Smooth muscle cell of the brain vasculature (primary cell): Measurements from ENCODE around the gene SNX25.

Experiments used
- DNase-seq: peaks from one replicate; pipeline ENCODE4 v3.0.0-alpha.2; 2012; ENCODE audit warnings: low read depth, low spot score

Gene SNX25

GRCh38 chr4:185259719-185260118, 50.3 kb downstream of the SNX25 start:
- DNase-seq: no peak

DNA sequence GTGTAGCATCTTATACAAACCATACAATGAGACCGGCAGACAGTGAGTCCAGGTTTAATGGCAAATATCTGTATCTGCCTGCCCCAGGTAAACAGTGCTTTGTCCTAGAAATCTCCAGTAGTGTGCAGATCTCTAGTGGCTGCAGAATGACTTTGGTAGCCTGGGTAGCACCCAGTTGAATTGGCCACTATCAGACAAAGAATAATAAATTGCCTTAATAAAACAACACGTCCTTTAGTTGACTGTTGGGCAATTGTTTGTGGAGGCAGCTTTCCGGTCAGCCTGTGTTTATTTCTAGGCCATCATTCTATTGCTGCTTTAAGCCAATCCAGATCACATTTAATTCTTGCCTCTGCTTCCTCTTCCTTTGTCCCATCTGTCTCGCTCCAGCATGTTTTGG, 52.5 kb downstream of the SNX25 start:
- no peak for DNase-seq

DNA sequence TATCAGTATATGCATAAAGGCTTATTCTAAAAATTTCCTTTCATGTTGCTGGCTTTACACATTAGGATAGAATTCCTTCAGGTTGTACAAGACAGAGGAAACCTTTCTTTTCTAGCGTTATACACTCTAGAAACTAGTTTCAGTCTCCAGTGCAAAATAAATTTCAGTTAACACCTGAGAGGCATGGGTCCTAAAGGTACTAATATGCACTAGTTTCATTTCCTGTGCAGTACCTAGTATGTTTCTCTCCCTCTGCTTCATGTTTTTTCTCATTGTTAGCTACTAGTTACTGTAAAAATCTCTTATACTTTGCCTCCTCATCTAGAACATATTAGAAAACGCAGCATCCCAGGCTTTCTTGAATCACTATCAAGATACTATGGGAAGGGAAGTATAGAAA, 54.0 kb downstream of the SNX25 start:
- DNase-seq: no peak

- no peak for DNase-seq
Measured at GRCh38 chr4:185265942-185266341, 56.5 kb downstream of the SNX25 start.

DNA sequence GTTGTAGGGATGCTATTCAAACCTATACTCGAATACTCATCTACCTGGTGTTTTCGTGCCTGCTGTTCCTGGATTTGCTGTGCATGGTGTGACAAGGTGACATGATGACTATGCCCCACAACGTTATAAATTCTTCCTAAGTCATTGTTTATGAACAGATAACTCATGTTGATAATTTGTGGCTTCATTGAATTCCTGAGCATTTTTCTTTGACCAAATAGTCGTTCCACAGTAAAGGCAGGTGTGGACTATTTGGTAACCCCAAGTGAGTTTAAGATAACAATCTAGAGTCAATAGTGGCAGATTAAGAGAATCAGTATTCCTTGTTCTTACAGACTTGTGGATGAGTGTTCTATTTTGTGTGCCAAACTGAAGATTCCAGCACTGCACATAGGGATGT, 59.9 kb downstream of the SNX25 start:
- DNase-seq: no peak

DNA sequence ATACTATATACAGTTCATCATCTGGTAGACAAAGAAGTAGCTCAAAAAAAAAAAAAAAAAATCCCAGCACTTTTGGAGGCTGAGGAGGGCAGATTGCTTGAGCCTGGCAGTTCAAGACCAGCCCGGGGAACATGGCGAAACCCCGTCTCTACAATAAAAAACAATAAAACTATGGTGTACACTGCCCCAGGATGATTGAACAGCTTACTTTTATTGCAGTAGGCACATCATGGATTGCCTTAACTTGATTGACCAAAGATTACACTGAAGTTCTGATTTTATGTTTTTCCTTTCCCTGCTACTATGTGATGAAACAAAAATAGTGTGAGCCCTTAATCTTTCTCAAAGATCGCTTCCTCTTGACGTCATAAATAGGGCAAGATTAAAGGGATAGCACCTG, 60.6 kb downstream of the SNX25 start:
- no peak for DNase-seq

DNA sequence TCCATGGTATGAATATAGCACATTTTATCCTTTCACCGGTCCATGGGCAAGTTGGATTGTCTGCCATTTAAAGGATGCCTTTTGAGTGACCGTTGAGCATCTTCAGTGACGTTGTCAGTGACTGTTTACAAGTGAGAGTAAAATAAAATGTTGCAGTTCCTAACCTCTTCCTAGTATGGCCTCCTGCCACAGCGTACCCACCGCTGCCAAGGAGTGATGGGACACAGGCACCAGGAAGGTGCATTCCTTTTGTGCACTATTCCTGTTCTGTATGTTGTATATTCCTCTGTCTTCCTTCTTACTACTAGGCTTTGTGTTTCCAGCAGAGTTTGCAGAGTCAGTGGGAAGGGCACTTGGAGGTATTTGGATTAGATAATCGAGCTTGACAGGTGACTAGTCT, 61.5 kb downstream of the SNX25 start:
- DNase-seq: no peak

- no peak for DNase-seq
Measured at GRCh38 chr4:185272245-185272644, 62.8 kb downstream of the SNX25 start.

GRCh38 chr4:185275501-185275900, 66.1 kb downstream of the SNX25 start:
- DNase-seq: no peak

DNA sequence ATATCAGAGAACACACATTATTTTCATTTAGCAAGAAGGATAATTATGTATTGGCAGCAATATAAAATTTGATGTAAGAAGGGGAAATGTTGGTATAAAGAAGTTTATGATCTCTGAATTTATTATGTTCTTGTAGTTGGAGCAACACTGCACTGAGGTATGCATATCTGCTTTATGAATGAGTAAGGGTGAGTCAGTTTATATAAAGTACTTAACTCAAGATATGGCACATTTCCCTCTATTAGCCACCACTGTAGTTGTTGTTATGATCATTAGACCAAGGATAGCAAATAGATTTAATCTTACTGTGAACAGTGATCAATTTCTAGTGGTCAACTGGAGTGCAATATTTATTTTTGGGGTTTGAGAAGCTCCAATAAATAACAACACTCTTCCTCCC, 66.6 kb downstream of the SNX25 start:
- DNase-seq: no peak

GRCh38 chr4:185278716-185279115, 69.3 kb downstream of the SNX25 start:
- DNase-seq: no peak

DNA sequence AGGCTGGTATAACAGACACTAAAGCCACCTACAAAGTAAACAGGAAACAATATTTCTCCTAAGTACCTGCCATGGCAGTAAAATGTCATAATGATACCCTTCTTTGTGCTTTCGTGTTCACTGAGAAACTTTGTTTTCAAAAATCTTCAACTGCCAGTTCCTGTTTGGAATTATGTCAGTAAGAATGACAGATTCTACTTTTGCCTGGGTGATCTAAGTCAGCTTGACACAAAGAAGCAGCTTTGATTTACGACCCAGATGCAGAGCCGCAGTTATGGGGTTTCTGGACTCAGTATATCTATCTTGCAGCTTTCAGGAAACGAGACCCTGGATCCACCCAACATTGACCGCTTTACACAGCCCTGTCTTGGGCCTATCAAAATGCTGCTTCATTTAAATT, 71.2 kb downstream of the SNX25 start:
- DNase-seq: no peak

DNA sequence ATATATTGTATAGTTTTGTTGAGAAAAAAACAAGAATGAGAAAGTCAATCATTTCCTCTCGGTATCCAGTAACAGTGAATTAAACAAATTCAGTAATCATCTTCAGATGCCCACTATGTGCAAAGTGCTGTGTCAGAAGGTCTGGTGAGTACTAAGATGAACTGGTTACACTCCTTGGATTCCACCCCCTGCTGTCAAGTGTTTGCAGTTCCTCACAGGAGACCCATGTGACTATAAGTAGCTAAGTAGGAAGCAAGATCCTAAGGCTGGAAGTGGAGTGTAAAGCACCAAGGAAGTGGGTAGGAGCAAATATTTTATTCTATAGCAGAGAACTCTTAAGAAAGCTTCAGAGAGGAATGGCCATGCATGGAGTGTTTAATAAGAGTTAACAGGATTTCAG, 73.6 kb downstream of the SNX25 start:
- DNase-seq: peak; percentile 40

- no peak for DNase-seq
Measured at GRCh38 chr4:185283723-185284122, 74.3 kb downstream of the SNX25 start.

DNA sequence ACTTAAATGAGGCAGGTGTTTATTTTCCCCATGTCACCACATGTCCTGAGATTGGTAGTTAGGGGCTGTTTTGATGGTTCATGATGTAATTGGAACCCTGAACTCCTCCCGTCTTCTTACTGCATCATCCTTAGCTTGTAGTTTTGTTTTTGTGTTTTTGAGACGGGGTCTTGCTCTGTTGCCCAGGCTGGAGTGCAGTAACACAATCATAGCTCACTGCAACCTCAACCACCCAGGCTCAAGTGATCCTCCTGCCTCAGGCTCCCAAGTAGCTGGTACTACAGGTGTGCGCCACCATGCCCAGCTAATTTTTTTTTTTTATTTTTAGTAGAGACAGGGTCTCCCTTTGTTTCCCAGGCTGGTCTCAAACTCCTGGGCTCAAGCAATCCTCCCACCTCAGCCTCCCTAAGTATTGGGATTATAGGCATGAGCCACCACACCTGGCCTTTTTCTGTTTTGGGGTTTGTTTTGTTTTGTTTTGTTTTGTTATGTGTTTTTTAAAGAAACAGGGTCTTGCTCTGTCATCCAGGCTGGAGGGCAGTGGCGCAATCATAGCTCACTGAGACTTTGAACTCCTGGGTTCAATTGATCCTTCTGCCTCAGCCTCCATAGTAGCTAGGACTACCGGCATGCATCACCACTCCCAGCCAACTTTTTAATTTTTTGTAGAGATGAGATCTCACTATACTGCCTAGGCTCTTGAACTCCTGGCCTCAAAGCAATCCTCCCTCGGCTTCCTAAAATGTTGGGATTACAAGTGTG, 76.4 kb downstream of the SNX25 start:
- no peak for DNase-seq

GRCh38 chr4:185286571-185286970, 77.2 kb downstream of the SNX25 start:
- DNase-seq: no peak

- no peak for DNase-seq
Measured at GRCh38 chr4:185287031-185287430, 77.6 kb downstream of the SNX25 start.

DNA sequence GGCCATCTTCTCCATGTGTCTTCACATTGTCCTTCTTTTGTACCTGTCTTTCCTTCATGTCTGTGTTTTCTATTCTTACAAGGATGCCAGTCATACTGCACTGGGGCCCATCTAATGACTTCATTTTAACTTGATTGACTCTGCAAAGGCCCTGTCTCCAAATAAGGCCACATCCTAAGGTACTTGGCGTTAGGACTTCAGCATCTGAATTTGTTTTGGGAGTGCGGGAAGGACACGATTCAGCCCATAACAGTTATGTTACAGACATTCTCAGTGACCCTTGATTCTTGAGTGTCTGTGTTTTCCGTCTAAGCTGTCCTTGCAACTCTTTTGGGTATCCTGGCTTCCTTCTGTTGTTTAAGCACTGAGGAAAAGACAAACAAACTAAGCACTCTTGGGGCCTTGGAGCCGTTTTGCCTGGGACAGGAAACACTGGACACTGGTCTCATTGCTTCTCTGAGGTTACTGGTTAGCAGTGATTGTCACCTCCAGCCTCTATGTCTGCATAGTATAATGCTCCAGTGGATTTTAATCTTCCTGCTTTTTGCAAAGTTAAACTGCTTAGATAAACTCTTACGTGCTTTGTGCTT, 80.7 kb downstream of the SNX25 start:
- no peak for DNase-seq

DNA sequence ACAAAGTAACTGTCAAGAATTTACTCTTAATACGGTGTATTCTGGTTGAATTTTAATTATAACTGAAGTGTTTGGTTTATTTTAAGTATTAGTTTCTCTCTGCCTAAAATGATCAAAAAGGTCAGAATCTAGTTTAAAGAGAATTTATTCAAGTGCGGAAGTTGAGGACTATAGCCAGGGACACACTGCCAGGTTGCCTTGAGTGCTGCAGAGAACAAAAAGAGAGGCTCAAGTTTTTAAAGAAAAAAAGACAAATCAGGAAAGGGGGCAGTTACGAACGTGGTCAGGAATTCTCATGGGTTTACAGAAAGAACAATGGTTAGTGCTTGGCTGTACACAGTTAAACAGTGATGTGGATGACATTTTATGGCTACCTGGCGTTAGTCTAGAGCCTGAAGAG, 81.3 kb downstream of the SNX25 start:
- no peak for DNase-seq

- no peak for DNase-seq
Measured at GRCh38 chr4:185293202-185293601, 83.8 kb downstream of the SNX25 start.

GRCh38 chr4:185296665-185297460, 87.5 kb downstream of the SNX25 start:
- DNase-seq: no peak

DNA sequence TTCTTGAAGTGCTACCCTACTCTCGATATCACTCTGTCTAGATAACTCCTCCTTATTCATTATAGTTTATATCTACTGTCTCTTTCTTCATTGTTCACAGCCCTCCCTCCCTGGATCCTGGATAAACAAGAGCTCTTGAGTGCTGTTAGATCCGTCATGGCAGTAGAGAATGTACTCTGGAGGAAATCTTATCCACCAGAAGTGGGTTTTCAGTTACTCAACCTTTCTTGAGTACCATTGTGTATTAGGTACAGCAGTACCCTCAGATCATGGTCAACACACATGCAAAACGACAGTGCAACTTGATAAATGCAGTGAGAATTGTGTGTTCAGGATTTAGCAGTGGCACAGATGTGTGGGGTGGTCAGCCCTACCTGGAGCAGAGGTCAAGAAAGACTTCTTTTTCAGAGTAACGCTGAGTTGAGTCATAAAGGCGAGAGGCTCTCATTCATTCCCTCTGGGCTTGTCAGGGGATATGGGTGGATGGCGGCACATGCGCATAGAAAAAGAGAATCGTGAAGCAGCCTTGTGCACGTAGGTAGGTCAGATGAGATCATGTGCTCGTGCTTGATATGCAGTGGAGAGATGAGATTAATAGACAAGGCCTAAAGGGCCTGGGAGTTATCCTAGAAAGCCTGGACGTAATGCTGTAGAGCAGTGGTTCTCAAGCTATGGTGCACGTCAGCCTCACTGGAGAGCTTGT, 89.5 kb downstream of the SNX25 start:
- DNase-seq: no peak
